NAMALWA (cell line): ENCODE data around the gene TMEM135.
"Not testable (repeated sequence)": the region's sequence is repeated elsewhere in the genome, so short reads cannot be mapped to it uniquely, and the experiment has no call there.

Experiments used
- DNase-seq: peaks from one replicate; pipeline ENCODE4 v3.0.0-alpha.2; 2015; ENCODE audit warnings: low spot score

TMEM135 gene

GRCh38 chr11:87020764-87021365 lies 16.9 kb upstream of the TMEM135 start:
- no peak for DNase-seq

GRCh38 chr11:87022254-87022653 lies 15.5 kb upstream of the TMEM135 start:
- DNase-seq = no peak

- DNase-seq = no peak
These were observed 15.0 kb upstream of the TMEM135 start for GRCh38 chr11:87022738-87023137.

DNA sequence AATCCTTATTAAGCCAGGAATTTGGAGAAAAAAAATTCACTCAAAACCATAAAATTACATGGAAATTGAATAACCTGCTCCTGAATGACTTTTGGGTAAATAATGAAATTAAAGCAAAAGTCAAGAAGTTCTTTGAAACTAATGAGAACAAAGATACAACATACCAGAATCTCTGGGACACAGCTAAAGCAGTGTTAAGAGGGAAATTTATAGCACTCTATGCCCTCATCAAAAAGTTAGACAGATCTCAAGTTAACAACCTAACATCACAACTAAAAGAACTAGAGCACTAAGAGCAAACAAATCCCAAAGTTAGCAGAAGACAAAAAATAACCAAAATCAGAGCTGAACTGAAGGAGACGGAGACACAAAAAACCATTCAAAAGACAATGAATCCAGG lies 11.3 kb upstream of the TMEM135 start:
- DNase-seq = not testable (repeated sequence)

DNA sequence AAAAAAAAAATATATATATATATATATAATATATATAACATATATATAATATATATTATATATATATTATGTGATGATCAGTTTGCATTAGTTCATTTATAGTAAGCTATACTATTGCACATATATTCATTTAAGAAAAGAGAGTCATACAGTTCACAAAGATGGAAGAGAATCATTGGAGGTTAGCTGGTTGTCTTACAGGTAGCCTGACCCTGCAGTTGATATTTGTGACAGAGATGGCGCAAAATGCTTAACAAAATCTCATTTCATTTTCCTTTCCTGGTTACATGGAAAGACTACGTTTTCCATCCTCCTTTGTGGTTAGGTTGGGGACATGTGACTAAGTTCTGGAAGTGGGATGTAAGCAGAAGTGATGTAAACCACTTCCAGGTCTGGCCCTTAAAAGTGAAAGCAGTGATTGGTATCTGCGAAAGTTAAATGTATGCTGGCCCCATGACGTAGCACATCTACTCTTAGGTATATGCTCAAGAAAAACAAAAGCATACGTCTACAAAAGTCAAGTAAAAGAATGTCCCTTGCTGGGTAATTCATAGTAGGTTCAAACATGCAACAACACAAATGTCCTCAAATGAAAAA lies 7.2 kb upstream of the TMEM135 start:
- no peak for DNase-seq

DNA sequence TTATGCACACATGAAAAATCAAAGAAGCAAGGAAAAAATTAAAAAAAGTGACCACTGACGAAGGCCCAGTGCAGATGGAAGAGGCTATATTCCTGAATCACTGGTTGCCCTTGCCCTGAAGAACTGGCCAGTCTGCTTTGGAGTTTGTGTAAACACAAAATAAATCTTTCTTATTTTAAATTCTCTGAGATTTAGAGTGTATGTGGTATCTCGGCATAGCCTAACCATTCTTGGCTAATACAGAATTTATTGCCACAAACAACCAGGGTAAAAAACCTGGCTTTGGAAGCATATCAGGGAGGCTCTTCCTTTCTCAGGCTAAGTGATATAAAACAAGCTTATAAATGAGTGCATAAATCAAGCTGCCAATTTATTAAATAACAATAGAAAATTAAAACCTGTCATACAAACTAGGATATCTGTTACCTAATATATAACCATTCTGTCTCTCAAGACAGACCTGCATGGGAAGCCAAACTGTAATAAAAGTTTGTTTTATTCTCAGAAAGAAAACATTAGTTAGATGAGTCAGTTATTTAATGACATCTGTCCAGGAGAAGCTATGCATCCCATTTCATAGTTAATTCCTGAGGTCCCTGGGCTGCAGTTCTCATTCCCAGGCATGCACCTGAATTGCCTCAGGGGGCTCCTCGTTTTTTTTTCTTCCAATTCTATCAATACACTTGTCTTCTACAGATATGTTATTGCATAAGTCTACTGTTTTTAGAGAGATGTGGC lies 6.1 kb upstream of the TMEM135 start:
- no peak for DNase-seq

- DNase-seq = no peak
These were observed 4.2 kb upstream of the TMEM135 start for GRCh38 chr11:87033561-87033960.

DNA sequence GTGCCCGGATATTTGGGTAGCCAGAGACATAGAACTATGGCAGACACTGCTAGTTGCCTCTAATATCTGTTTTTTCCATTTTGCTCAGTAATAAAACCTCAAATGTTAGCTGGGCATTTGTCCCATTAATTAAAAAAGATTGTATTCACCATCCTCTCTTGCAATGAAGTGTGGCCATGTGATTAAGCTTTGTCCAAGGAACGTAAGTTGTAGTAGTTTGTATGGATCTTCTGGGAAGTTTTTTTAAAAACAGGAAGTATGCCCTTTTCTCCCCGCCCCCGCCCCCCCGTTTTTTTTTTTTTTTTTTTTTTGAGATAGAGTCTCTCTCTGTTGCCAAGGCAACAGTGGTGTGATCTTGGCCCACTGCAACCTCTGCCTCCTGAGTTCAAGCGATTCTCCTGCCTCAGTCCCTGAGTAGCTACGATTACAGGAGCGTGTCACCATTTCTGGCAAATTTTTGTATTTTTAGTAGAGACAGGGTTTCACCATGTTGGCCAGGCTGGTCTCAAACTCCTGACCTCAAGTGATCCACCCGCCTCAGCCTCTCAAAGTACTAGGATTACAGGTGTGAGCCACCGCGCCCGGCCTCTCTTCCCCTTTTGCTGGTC lies 1.7 kb upstream of the TMEM135 start:
- peak; percentile 21 for DNase-seq

DNA sequence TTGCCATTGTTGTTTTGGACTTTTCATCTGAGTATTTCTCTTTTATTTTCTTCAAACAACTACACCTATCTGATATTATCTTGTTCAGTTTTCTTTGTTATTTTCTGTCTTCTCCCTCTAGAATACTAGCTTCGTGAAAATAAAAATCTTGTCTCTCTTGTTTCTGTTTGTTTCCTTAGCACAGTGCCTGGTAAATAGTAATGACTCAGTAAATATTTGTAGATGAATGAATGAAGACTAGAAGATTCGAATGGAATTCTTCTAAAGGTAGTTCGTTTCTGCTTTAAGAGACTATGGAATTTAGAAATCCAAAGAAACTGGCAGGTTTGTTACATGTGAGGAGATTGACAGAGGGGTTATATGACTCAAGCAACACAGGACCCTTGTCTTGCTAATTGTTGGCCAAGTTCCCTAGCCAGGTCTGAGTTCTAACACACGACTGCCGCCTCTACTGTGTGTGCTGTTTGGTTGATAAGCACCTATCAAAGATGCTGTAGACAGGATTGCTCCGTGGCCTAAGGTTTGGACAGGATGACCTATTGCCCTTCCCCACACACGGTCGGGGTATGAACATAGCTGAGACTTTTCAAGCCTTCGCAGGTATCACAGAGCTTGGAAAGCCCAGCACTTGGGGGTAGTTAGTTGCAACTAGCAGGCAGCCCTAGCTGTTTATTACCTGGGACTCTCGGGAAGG lies 831 bp upstream of the TMEM135 start:
- peak; percentile 11 for DNase-seq

DNA sequence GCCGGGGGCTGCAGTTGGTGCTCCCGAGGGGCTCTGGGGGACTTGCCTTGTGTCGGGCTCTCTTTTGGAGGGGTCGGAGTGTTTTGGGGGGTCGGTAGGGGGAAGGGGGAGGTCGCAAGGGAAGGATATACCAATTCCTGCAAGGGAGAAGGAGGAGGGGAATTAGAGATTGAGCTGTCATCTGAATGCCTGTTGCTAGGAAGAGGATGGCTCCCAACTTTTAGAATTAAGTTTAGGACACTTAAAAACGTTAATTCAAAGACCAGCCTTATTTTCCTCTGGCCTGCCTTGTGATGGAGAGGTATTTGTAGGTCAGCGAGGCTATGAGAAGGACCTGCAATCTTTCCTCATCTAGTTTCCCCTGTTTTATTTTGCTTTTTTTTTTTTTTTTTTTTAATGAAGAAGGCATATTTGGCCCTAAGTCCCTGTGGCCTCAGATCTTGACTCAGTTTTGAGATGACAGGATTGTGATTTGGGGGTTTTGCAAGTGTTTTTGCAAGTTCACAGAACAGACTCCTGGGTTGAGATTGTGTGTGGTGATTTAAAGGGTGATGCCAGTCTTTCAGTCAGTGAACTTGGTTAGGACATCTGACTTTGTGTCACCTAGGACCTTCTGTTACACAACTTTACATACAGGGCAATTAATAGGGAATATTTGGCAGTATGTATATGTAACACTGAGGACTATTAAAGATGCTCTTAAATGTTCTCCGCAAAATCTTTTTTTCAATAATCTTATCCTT lies 672 bp downstream of the TMEM135 start:
- peak; percentile 31 for DNase-seq

- DNase-seq = no peak
These were observed 1.6 kb downstream of the TMEM135 start for GRCh38 chr11:87039371-87039770.

DNA sequence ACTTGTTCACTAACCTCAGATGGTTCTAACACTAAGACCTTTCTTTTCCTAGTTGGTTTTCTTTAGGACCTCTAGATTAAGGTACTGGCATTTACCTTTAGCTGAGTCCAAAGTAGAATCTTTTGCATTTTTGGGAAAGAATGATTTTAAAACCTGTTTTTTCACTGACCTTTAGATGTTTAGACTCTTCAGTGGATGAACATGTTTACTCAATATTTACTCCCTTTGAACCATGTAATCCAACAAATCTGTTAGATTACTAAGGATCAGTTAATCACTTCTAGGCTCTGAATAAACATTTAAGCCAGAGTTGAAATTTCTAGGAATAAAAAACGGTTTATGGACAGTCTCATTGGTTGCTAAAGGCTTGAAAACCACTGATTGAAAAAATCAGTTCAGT lies 6.2 kb downstream of the TMEM135 start:
- DNase-seq = no peak

- DNase-seq = no peak
These were observed 9.1 kb downstream of the TMEM135 start for GRCh38 chr11:87046824-87047223.

- no peak for DNase-seq
These were observed 18.4 kb downstream of the TMEM135 start for GRCh38 chr11:87056091-87056490.

- no peak for DNase-seq
These were observed 20.0 kb downstream of the TMEM135 start for GRCh38 chr11:87057749-87058148.

GRCh38 chr11:87059596-87060390 lies 22.1 kb downstream of the TMEM135 start:
- DNase-seq = no peak

- DNase-seq = no peak
These were observed 24.0 kb downstream of the TMEM135 start for GRCh38 chr11:87061766-87062165.

GRCh38 chr11:87063982-87064381 lies 26.2 kb downstream of the TMEM135 start:
- no peak for DNase-seq

DNA sequence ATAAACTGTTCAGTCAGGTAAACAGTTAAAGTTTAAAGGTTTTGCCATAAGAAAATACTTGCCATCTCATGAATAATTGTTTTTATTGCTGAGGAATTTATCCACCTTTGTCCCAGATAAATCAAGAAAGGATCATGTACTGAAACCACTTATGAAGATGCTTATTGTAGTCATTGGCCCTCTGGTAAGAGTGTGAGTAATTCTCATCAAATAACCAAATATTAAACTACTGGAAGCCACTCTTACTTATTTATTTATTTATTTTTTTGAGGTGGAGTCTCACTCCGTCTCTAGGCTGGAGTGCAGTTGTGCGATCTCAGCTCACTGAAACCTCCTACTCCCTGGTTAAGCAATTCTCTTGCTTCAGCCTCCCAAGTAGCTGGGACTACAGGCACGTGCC lies 35.1 kb downstream of the TMEM135 start:
- DNase-seq = no peak

DNA sequence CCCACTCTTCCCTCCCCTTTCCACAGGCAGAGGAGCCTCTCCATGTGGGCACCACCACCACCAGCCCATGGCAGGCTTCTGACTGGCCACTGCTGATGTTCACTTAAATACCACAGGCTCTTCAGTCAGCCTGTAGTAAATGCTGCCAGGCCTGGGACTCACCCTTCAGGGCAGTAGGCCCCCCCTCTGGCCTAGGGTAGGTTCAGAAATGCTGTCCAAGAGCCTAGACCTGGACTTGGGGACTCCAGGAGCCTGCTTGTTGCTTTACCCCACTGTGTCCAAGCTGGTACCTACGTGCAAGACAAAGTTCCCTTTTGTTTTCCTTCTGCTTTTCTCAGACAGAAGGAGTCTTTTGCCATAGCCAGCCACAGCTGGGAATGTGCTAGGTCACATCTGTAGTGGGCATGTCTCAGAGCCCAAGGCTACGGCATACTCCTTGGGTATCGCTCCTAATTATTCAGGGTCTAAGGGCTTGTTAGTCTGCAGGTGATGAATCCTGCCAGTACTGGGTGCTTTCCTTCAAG lies 38.6 kb downstream of the TMEM135 start:
- no peak for DNase-seq
